ENCODE data around the gene LRP1B.
"Not testable (repeated sequence)": the region's sequence is repeated elsewhere in the genome, so short reads cannot be mapped to it uniquely, and the experiment has no call there.

LRP1B gene

GRCh38 chr2:141824790-141825189 lies 306.0 kb downstream of the LRP1B start:
- intact Hi-C loops (cut with micrococcal nuclease), result no loop called here
- Mint-ChIP-seq H3K9me3 (peaks cover 16% of the 10 kb centered on the region), H3K27ac (no peak overlapping the region), H3K36me3 (ENCODE audit: low read depth) (no peaks in the 10 kb centered on the region), H3K4me1 (ENCODE audit: low read depth) (no peaks in the 10 kb centered on the region), H3K27me3 (no peaks in the 10 kb centered on the region), H3K4me3 (no peak overlapping the region)

- Mint-ChIP-seq H3K9me3 (peaks cover 30% of the 10 kb centered on the region), H3K27ac (no peak overlapping the region), H3K27me3 (no peaks in the 10 kb centered on the region), H3K36me3 (ENCODE audit: low read depth) (no peaks in the 10 kb centered on the region), H3K4me3 (no peak overlapping the region), H3K4me1 (ENCODE audit: low read depth) (no peaks in the 10 kb centered on the region)
- intact Hi-C loops (cut with micrococcal nuclease), result no loop called here
Measured at GRCh38 chr2:141820893-141821292, 309.9 kb downstream of the LRP1B start.

DNA sequence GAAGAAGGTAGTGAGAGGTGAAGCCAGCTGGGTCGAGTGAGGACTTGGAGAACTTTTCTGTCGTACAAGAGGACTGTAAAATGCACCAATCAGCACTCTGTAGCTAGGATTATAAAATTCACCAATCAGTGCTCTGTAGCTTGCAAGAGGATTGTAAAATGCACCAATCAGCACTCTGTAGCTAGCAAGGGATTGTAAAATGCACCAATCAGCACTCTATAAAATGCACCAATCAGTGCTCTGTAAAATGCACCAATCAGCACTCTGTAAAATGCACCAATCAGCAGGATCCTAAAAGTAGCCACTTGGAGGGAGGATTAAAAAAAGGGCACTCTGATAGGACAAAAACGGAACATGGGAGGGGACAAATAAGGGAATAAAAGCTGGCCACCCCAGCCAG lies 315.5 kb downstream of the LRP1B start:
- H3K4me1 Mint-ChIP-seq (ENCODE audit: low read depth); H3K27me3 Mint-ChIP-seq; H3K27ac Mint-ChIP-seq; H3K36me3 Mint-ChIP-seq (ENCODE audit: low read depth); intact Hi-C loops (cut with micrococcal nuclease); H3K4me3 Mint-ChIP-seq: not testable (repeated sequence)
- peaks cover 47% of the 10 kb centered on the region for H3K9me3 Mint-ChIP-seq

DNA sequence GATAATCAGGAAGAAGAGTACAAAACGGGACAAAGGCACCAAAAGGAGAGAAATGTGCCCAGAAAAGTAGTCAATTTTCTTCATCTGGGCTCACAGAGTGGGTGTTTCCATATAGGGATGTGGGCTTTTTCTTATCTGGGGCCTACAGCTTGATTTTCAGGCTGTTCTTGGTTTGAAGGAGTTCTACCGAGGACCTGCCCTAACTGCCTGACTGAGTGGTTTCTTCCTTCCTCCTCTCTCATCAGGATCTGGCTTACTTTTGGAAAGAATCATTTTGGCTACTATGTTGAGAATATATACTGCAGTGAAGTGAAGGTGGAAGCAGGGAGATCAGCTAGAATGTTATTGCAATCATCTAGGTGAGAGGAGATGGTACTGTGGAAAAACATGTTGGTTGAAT lies 316.7 kb downstream of the LRP1B start:
- Mint-ChIP-seq H3K9me3 (peaks cover 42% of the 10 kb centered on the region), H3K4me3 (no peak overlapping the region), H3K27me3 (no peaks in the 10 kb centered on the region), H3K4me1 (ENCODE audit: low read depth) (no peaks in the 10 kb centered on the region), H3K27ac (no peak overlapping the region), H3K36me3 (ENCODE audit: low read depth) (no peaks in the 10 kb centered on the region)
- intact Hi-C loops (cut with micrococcal nuclease), result no loop called here

GRCh38 chr2:141810148-141810547 lies 320.7 kb downstream of the LRP1B start:
- intact Hi-C loops (cut with micrococcal nuclease), result no loop called here
- Mint-ChIP-seq H3K9me3 (peaks cover 36% of the 10 kb centered on the region), H3K4me3 (no peak overlapping the region), H3K36me3 (ENCODE audit: low read depth) (no peaks in the 10 kb centered on the region), H3K27ac (no peak overlapping the region), H3K27me3 (no peaks in the 10 kb centered on the region), H3K4me1 (ENCODE audit: low read depth) (no peaks in the 10 kb centered on the region)

DNA sequence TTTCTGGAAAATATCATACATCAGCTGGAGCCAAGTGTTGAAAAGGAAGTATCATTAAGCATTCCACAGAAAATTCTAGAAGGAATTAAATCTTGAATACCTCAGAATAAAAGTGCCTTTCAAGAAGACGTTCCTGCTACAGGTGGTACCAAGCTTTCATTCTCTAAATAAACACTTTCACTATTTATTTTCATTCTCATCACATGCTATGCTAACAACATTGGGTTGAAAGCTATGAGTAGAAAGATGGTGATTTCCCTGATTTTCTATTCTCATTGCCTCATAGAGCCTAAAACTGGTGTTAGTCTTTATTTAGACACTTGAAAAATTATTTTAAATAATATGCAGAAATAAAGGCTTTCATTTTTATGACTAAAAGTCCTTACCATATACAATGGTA lies 324.7 kb downstream of the LRP1B start:
- intact Hi-C loops (cut with micrococcal nuclease), result no loop called here
- no peaks in the 10 kb centered on the region for H3K4me1 Mint-ChIP-seq (ENCODE audit: low read depth)
- H3K27ac Mint-ChIP-seq, result no peak overlapping the region

DNA sequence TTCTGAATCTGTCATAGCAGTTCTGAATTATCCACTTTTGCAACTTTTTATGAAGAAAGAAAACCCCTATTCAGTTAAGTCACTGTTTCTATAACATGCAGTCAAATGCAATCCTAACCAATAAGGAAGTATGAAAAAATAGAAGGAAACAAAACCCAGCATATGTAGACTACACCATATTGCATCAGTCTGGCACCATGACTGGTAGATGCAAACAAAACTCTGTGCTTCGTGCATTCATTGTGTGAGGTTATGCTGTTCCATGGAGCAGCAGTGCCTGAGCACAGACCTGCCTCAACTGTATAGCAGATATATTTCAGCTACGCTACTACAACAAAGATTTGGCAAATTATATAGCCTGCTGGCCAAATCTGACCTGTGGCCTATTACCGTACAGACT lies 325.5 kb downstream of the LRP1B start:
- no peak overlapping the region for H3K4me3 Mint-ChIP-seq
- peaks cover 11% of the 10 kb centered on the region for H3K9me3 Mint-ChIP-seq
- no peaks in the 10 kb centered on the region for H3K27me3 Mint-ChIP-seq
- intact Hi-C loops (cut with micrococcal nuclease), result no loop called here
- no peaks in the 10 kb centered on the region for H3K36me3 Mint-ChIP-seq (ENCODE audit: low read depth)
- no peak overlapping the region for H3K27ac Mint-ChIP-seq
- H3K4me1 Mint-ChIP-seq (ENCODE audit: low read depth), result no peaks in the 10 kb centered on the region

More for the DNA sequence above, 324.7 kb downstream of the LRP1B start:
- peaks cover 11% of the 10 kb centered on the region for H3K9me3 Mint-ChIP-seq
- H3K36me3 Mint-ChIP-seq (ENCODE audit: low read depth), result no peaks in the 10 kb centered on the region
- no peaks in the 10 kb centered on the region for H3K27me3 Mint-ChIP-seq
- H3K4me3 Mint-ChIP-seq, result no peak overlapping the region

GRCh38 chr2:141796449-141796848 lies 334.4 kb downstream of the LRP1B start:
- Mint-ChIP-seq H3K4me1 (ENCODE audit: low read depth) (no peaks in the 10 kb centered on the region), H3K9me3 (no peaks in the 10 kb centered on the region), H3K4me3 (no peak overlapping the region), H3K36me3 (ENCODE audit: low read depth) (no peaks in the 10 kb centered on the region), H3K27ac (no peak overlapping the region), H3K27me3 (no peaks in the 10 kb centered on the region)
- intact Hi-C loops (cut with micrococcal nuclease), result no loop called here

DNA sequence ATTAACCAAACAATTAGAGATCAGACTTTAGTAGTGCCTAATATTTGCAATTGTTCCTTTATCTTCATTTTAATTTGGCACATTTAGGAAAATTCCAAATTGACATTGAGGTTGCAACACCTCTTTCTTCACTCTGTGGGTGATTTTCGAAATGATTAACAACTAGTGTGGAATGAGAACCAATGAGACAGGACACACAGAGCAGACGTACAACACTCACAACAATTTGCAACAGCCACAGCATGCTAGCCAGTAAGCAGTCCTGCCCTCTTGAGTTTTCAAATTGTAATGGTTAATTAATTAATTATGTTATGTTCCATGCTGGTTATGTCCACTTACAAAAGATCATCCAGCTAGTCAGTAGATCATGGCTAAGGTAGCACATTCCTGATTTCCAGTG lies 339.3 kb downstream of the LRP1B start:
- Mint-ChIP-seq H3K36me3 (ENCODE audit: low read depth) (no peaks in the 10 kb centered on the region), H3K27me3 (no peaks in the 10 kb centered on the region), H3K4me3 (no peak overlapping the region), H3K27ac (no peak overlapping the region), H3K9me3 (no peaks in the 10 kb centered on the region), H3K4me1 (ENCODE audit: low read depth) (no peaks in the 10 kb centered on the region)
- intact Hi-C loops (cut with micrococcal nuclease), result no loop called here

GRCh38 chr2:141782574-141782973 lies 348.2 kb downstream of the LRP1B start:
- Mint-ChIP-seq H3K9me3 (no peaks in the 10 kb centered on the region), H3K4me3 (no peak overlapping the region), H3K36me3 (ENCODE audit: low read depth) (no peaks in the 10 kb centered on the region)

DNA sequence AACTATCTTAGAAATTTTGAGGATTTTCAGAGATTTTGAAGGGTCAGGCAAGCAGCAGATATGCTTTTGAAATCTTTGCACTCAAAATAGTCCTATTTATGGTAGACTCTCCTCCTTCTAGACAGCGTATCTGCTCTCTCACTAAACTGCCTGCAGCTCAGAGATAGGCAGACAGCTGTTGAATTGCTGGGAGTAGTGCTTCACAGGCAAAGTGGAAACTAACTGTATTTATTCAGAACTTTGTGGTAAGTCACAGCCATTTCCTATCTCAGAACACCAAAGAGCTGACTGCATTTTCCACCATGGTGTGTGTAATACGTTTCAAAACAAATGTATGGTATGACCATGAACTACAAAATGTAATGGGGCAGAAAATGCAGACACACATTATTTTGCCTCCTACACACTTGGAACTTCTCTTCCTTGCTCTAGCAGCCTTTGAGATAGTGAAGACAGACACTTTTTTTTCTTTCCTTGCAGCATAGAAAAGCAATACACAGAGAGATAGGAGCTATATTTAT lies 352.4 kb downstream of the LRP1B start:
- intact Hi-C loops (cut with micrococcal nuclease), result no loop called here
- no peak overlapping the region for H3K4me3 Mint-ChIP-seq
- no peaks in the 10 kb centered on the region for H3K36me3 Mint-ChIP-seq (ENCODE audit: low read depth)
- H3K4me1 Mint-ChIP-seq (ENCODE audit: low read depth), result no peaks in the 10 kb centered on the region
- H3K9me3 Mint-ChIP-seq, result peaks cover 8% of the 10 kb centered on the region
- H3K27ac Mint-ChIP-seq, result no peak overlapping the region
- no peaks in the 10 kb centered on the region for H3K27me3 Mint-ChIP-seq

More at GRCh38 chr2:141782574-141782973, 348.2 kb downstream of the LRP1B start:
- intact Hi-C loops (cut with micrococcal nuclease), result no loop called here
- Mint-ChIP-seq H3K4me1 (ENCODE audit: low read depth) (no peaks in the 10 kb centered on the region), H3K27ac (no peak overlapping the region), H3K27me3 (no peaks in the 10 kb centered on the region)

DNA sequence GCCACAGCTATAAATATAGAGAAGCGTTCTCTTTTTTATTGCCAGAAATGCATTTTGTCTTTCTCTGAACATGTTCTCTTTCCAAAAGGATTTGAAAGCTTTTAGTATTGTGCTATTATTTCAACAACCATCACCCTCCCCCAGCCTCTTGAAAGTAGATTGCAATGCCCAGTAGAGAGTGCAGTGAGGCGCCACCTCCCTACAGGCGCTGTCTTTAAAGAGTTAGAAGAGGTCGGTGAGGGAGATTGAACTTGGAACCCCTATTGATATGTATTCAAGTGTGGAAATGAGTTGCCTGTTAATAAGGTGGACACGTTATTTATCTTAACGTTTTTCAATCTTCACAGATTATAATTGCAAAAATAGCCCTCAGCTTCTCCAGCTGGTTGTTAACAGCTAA lies 360.3 kb downstream of the LRP1B start:
- Mint-ChIP-seq H3K4me1 (ENCODE audit: low read depth) (no peaks in the 10 kb centered on the region), H3K36me3 (ENCODE audit: low read depth) (no peaks in the 10 kb centered on the region), H3K4me3 (no peak overlapping the region), H3K27me3 (no peaks in the 10 kb centered on the region), H3K27ac (no peak overlapping the region), H3K9me3 (peaks cover 17% of the 10 kb centered on the region)
- intact Hi-C loops (cut with micrococcal nuclease), result no loop called here

- no peaks in the 10 kb centered on the region for H3K27me3 Mint-ChIP-seq
- no peak overlapping the region for H3K4me3 Mint-ChIP-seq
- H3K9me3 Mint-ChIP-seq, result peaks cover 8% of the 10 kb centered on the region
- H3K4me1 Mint-ChIP-seq (ENCODE audit: low read depth), result no peaks in the 10 kb centered on the region
- H3K36me3 Mint-ChIP-seq (ENCODE audit: low read depth), result no peaks in the 10 kb centered on the region
- intact Hi-C loops (cut with micrococcal nuclease), result no loop called here
- H3K27ac Mint-ChIP-seq, result no peak overlapping the region
Measured at GRCh38 chr2:141767691-141768090, 363.1 kb downstream of the LRP1B start.

- Mint-ChIP-seq H3K27me3 (no peaks in the 10 kb centered on the region), H3K27ac (no peak overlapping the region), H3K36me3 (ENCODE audit: low read depth) (no peaks in the 10 kb centered on the region), H3K4me1 (ENCODE audit: low read depth) (no peaks in the 10 kb centered on the region), H3K4me3 (no peak overlapping the region), H3K9me3 (peaks cover 8% of the 10 kb centered on the region)
- intact Hi-C loops (cut with micrococcal nuclease), result no loop called here
Measured at GRCh38 chr2:141767051-141767450, 363.8 kb downstream of the LRP1B start.

GRCh38 chr2:141766225-141766624 lies 364.6 kb downstream of the LRP1B start:
- no peaks in the 10 kb centered on the region for H3K4me1 Mint-ChIP-seq (ENCODE audit: low read depth)
- H3K9me3 Mint-ChIP-seq, result peaks cover 8% of the 10 kb centered on the region
- no peaks in the 10 kb centered on the region for H3K36me3 Mint-ChIP-seq (ENCODE audit: low read depth)
- no peaks in the 10 kb centered on the region for H3K27me3 Mint-ChIP-seq
- H3K4me3 Mint-ChIP-seq, result no peak overlapping the region
- intact Hi-C loops (cut with micrococcal nuclease), result no loop called here
- no peak overlapping the region for H3K27ac Mint-ChIP-seq
